K562 (cell line): ENCODE measurements around the gene CFAP90. TPM values are rescaled to one million over a fixed set of nuclear protein-coding genes. Genes with fewer than 3 reads are reported as not detected.

Source experiments
- ATAC-seq: fragments of 200-7000 bp; cut with Tn5 transposase; 3 replicates; pipeline ENCODE4 v1.9.1; 2020; ENCODE audit warnings: moderate library complexity
- BruUV-seq: library from RNA; stranded (reverse); fragments of 400-500 nt; replicated peaks from 2 replicates; lab custom pipeline; 2021; lab: Mats Ljungman, UMichigan
- CTCF ChIA-PET: fragments of 300-600 bp; formaldehyde crosslinking; extraction: SDS; loops from one replicate; lab custom pipeline; 2021; ENCODE audit warnings: low intra/inter-chr PET ratio; lab: Yijun Ruan, JAX
- POLR2A ChIA-PET: fragments of 300-600, 350-650 bp; sonication (Branson Sonifier 250); formaldehyde crosslinking; extraction: SDS; loops from one replicate; lab custom pipeline; 2021; ENCODE audit warnings: antibody characterized with exemption, inconsistent platforms; lab: Yijun Ruan, JAX
- DNase-seq, 4 experiments: peaks; one replicate each; pipeline versions ENCODE4 v3.0.0 to v3.0.0-alpha.2; 2011 to 2018; ENCODE audit warnings: low spot score in 3 of 4, mixed read lengths in 3 of 4; ENCODE audit errors: extremely low read depth in 1 of 4
- FAIRE-seq: peaks from 2 replicates; lab custom pipeline; 2011; peaks lifted over from hg19 to GRCh38; lab: Jason Lieb, UNC
- H2AFZ ChIP-seq: 2 replicates; pipeline ENCODE4 v1.6.0; 2011; ENCODE audit warnings: low read depth, low read length, control low read depth, inconsistent platforms
- H3K27ac ChIP-seq: fragments of 200-600 bp; 3 replicates; pipeline ENCODE4 v1.8.0; 2011; ENCODE audit warnings: low read depth, mild to moderate bottlenecking, control low read depth, inconsistent platforms, low read length, moderate library complexity, mixed read lengths; ENCODE audit errors: extremely low read depth
- H3K27me3 ChIP-seq, 2 experiments: fragments of 300-600 bp in 1 of 2; 2 replicates in 1 of 2; 3 replicates in 1 of 2; pipeline versions ENCODE4 v1.6.0 to v1.8.0; 2011; ENCODE audit warnings: inconsistent platforms in 2 of 2, low read length in 2 of 2, mild to moderate bottlenecking in 1 of 2, mixed read lengths in 1 of 2, moderate library complexity in 1 of 2; ENCODE audit not compliant: control insufficient read depth in 2 of 2, insufficient read depth in 2 of 2
- H3K36me3 ChIP-seq: fragments of 300-600 bp; 3 replicates; pipeline ENCODE4 v1.8.0; 2011; ENCODE audit warnings: mild to moderate bottlenecking, low read length, inconsistent platforms; ENCODE audit not compliant: control insufficient read depth, insufficient read depth
- H3K4me1 ChIP-seq, 2 experiments: fragments of 200-600 bp in 1 of 2; replicated peaks in 1 of 2; 2 replicates in 1 of 2; 3 replicates in 1 of 2; pipeline versions ENCODE4 v1.5.1 to v1.8.0; 2011; ENCODE audit warnings: inconsistent platforms in 2 of 2, low read length in 2 of 2, mild to moderate bottlenecking in 1 of 2, mixed read lengths in 1 of 2, moderate library complexity in 1 of 2; ENCODE audit not compliant: control insufficient read depth in 2 of 2, insufficient read depth in 2 of 2
- H3K4me2 ChIP-seq: 2 replicates; pipeline ENCODE4 v1.6.1; 2011; ENCODE audit warnings: low read length, control low read depth, inconsistent platforms, mixed read lengths; ENCODE audit not compliant: insufficient read depth
- H3K4me3 ChIP-seq: fragments of 200-600 bp; sonication (generic), shearing (Covaris generic); 2 replicates; pipeline ENCODE4 v1.5.1; 2016; ENCODE audit warnings: control low read depth, inconsistent platforms
- H3K79me2 ChIP-seq: fragments of 200-600 bp; 3 replicates; pipeline ENCODE4 v1.8.0; 2011; ENCODE audit warnings: low read length, inconsistent platforms; ENCODE audit not compliant: control insufficient read depth, insufficient read depth
- H3K9ac ChIP-seq, 2 experiments: 2 replicates each; pipeline versions ENCODE4 v1.6.0 to v1.6.1; 2011; ENCODE audit warnings: low read depth in 2 of 2, low read length in 2 of 2, control low read depth in 1 of 2, inconsistent platforms in 1 of 2, mild to moderate bottlenecking in 1 of 2, mixed read lengths in 1 of 2; ENCODE audit not compliant: insufficient read depth in 1 of 2
- H3K9me1 ChIP-seq: one replicate; pipeline ENCODE4 v1.6.0; 2011; ENCODE audit warnings: inconsistent platforms, mild to moderate bottlenecking, low read length, moderate library complexity; ENCODE audit not compliant: control insufficient read depth, insufficient read depth
- H3K9me3 ChIP-seq: replicated peaks from 2 replicates; pipeline ENCODE4 v1.5.1; 2011; ENCODE audit warnings: low read depth, low read length, inconsistent platforms; ENCODE audit not compliant: control insufficient read depth, insufficient read depth
- H4K20me1 ChIP-seq: replicated peaks from 2 replicates; pipeline ENCODE4 v1.6.1; 2011; ENCODE audit warnings: low read length, inconsistent platforms, mixed read lengths; ENCODE audit not compliant: control insufficient read depth, insufficient read depth
- CC2D1A ChIP-seq: fragments of 450-650 bp; IDR thresholded peaks from 2 replicates; pipeline ENCODE4 v1.6.1; 2017; ENCODE audit warnings: mild to moderate bottlenecking
- CTCF ChIP-seq, 3 experiments: IDR thresholded peaks in 2 of 3; conservative IDR thresholded peaks in 1 of 3; 2 replicates each; pipeline ENCODE4 v1.5.1; 2011 to 2012; ENCODE audit warnings: low read length in 3 of 3, mild to moderate bottlenecking in 3 of 3, control low read depth in 2 of 3, improper control_type of control experiment in 1 of 3, inconsistent platforms in 1 of 3, low read depth in 1 of 3, mixed read lengths in 1 of 3, moderate library complexity in 1 of 3; ENCODE audit not compliant: insufficient read depth in 2 of 3
- ILF3 ChIP-seq: fragments of 450-650 bp; IDR thresholded peaks from 2 replicates; pipeline ENCODE4 v1.6.1; 2018; ENCODE audit warnings: antibody characterized with exemption, mild to moderate bottlenecking, moderate library complexity, borderline replicate concordance
- MCM5 ChIP-seq: fragments of 450-650 bp; IDR thresholded peaks from 2 replicates; pipeline ENCODE4 v1.6.1; 2016; ENCODE audit warnings: low read depth
- MECOM ChIP-seq: fragments of 250-450 bp; sonication (Bioruptor Pico); IDR thresholded peaks from 2 replicates; pipeline ENCODE4 v1.8.0; 2022; ENCODE audit warnings: inconsistent platforms
- MXI1 ChIP-seq: IDR thresholded peaks from 2 replicates; pipeline ENCODE4 v1.6.1; 2011; ENCODE audit warnings: low read depth, mild to moderate bottlenecking, improper control_type of control experiment, low read length
- PHB2 ChIP-seq: fragments of 450-650 bp; IDR thresholded peaks from 2 replicates; pipeline ENCODE4 v1.6.1; 2017; ENCODE audit warnings: low read depth
- RAD21 ChIP-seq, 2 experiments: fragments of 250-450 bp in 1 of 2; fragments of 450-650 bp in 1 of 2; sonication (Bioruptor Pico) in 1 of 2; formaldehyde crosslinking in 1 of 2; IDR thresholded peaks in 1 of 2; conservative IDR thresholded peaks in 1 of 2; 2 replicates each; pipeline versions ENCODE4 v1.4.0 to v1.8.0; 2020 to 2022; ENCODE audit warnings: mild to moderate bottlenecking in 2 of 2, moderate library complexity in 1 of 2
- SMARCE1 ChIP-seq: fragments of 450-650 bp; IDR thresholded peaks from 2 replicates; pipeline ENCODE4 v1.7.1; 2016; ENCODE audit warnings: mild to moderate bottlenecking
- SMC3 ChIP-seq: conservative IDR thresholded peaks from 2 replicates; pipeline ENCODE4 v1.6.1; 2011; ENCODE audit warnings: low read depth, low read length, improper control_type of control experiment; ENCODE audit not compliant: insufficient read depth
- WGBS: fragments of 100-300 bp; shearing (Covaris generic); methylation state at CpG from one replicate; pipeline ENCODE4 v1.1.6; 2016; ENCODE audit warnings: low coverage, mixed read lengths; ENCODE audit not compliant: insufficient coverage; ENCODE audit errors: missing lambda C conversion rate; 5-methylcytosine and 5-hydroxymethylcytosine counted together
- in situ Hi-C: fragments of 300-500 bp; cut with MboI; formaldehyde crosslinking; loops from 4 replicates; pipeline ENCODE4 v1.15.0; 2018; ENCODE audit warnings: inconsistent platforms, mixed read lengths
- intact Hi-C: fragments of 100-400 bp; cut with micrococcal nuclease; formaldehyde crosslinking; loops from 2 replicates; pipeline ENCODE4 v1.14.2; 2022
- polyA plus RNA-seq, 8 experiments: library from polyadenylated mRNA; depleted of rRNA in 4 of 8; stranded (reverse) in 5 of 8; unstranded in 3 of 8; fragments of >200 nt; fragmentation: Nextera tagmentation in 2 of 8; fragmentation: Illumina TruSeq in 1 of 8; extraction: Ambion mirVana in 2 of 8; extraction: Trizol in 1 of 8; gene quantifications; 2 replicates each; pipeline versions ENCODE4 v1.2.1 to v1.2.3, GENCODE V29; 2011 to 2014; ENCODE audit warnings: inconsistent platforms in 1 of 8, missing spikeins in 1 of 8
- total RNA-seq, 7 experiments: library from RNA; depleted of rRNA in 6 of 7; stranded (reverse); fragments of >200 nt in 6 of 7; fragmentation: Illumina TruSeq in 2 of 7; extraction: Trizol in 2 of 7; gene quantifications; 2 replicates each; pipeline versions ENCODE4 v1.2.1 to v1.2.3, GENCODE V29; 2011 to 2021; ENCODE audit warnings: low replicate concordance in 1 of 7

CFAP90 gene
- total and polyA plus RNA-seq, 9 of the 15 experiments (the other 6 are each of a cell fraction or from before 2014, with no cell fraction given): not detected

- ATAC-seq: peak; percentile 94
- Histone ChIP-seq H3K27me3 (no peaks in the 10 kb centered on the region), H4K20me1 (no peaks in the 10 kb centered on the region), H3K4me2 (no peak overlapping the region), H3K4me1 (peaks cover 0 to 10% of the 10 kb centered on the region in 2 experiments; a peak in 4 of 5 replicates), H3K79me2 (no peaks in the 10 kb centered on the region), H3K36me3 (peaks cover 30% of the 10 kb centered on the region), H3K27ac (no peak overlapping the region), H2AFZ (no peak overlapping the region), H3K9me3 (no peaks in the 10 kb centered on the region), H3K9ac (no peak overlapping the region), H3K9me1 (no peaks in the 10 kb centered on the region), H3K4me3 (no peak overlapping the region)
- ChIA-PET POLR2A (interaction anchor here (0.8 kb wide), 1 partner anchor 12 kb away, joined by 3 read pairs; the partner anchor contains the start of genes FASTKD3 and MTRR), CTCF (interaction anchor here (0.7 kb wide), 1 partner anchor 41 kb away, joined by 3 read pairs; no protein-coding TSS in a partner anchor)
- intact Hi-C loops (loop anchor here (5.0 kb wide), 2 partner anchors 40 to 100 kb away; no protein-coding TSS in a partner anchor), in situ Hi-C loops (no loop called here)
- DNase-seq: peak; percentile 34 to 67 (median 52)
- 72% methylated on average over 2 of the region's 2 CpGs for WGBS
- TF ChIP-seq PHB2 (no peak), MECOM (CRISPR knock-in tag) (no peak), SMC3 (0 out of 2 replicates have a peak, but pooled peaks have one; percentile 16), CTCF (IDR thresholded peaks at IDR 0.05 in 2 of 3, conservative IDR thresholded peaks at IDR 0.05 in 1 of 3; ENCODE audit: insufficient read depth in 2 of 3, low read depth in 1 of 3, low read length in 3 of 3) (peak; percentile 65 to 82 (median 78); a peak in 5 of 6 replicates), RAD21 (CRISPR knock-in tag; conservative IDR thresholded peaks at IDR 0.05 in 1 of 2, IDR thresholded peaks at IDR 0.05 in 1 of 2) (peak; percentile 46 to 70), SMARCE1 (no peak), MCM5 (no peak), CC2D1A (peak; percentile 55; the same call in 1 of the 2 replicates), ILF3 (no peak), MXI1 (no peak)
- FAIRE-seq: peak; percentile 78
- no TSS peak for BruUV-seq
Observed at GRCh38 chr5:7856855-7857254, 5.9 kb upstream of the CFAP90 start.
